ENCODE measurements around the gene RASSF7. TPM values are rescaled to one million over a fixed set of nuclear protein-coding genes. Genes with fewer than 3 reads are reported as not detected.
A peak's percentile ranks its signal among the peaks of the same experiment; 100 is the strongest.

RASSF7 gene
- total RNA-seq, 2 experiments from 2014 or later, result 15.1 to 18.0 TPM

- Histone ChIP-seq H3K9me2 (ENCODE audit: insufficient read depth, low read length) (no peaks in the 10 kb centered on the region), H3K36me3 (ENCODE audit: insufficient read depth, low read length) (no peaks in the 10 kb centered on the region), H3K9me3 (ENCODE audit: low read length) (no peaks in the 10 kb centered on the region), H3K79me2 (ENCODE audit: insufficient read depth, low read depth, low read length) (no peaks in the 10 kb centered on the region), H3K4me2 (ENCODE audit: low read length) (peak overlapping the region; percentile 97), H2AFZ (ENCODE audit: low read length) (no peak overlapping the region), H3K4me1 (ENCODE audit: insufficient read depth, low read length, poor library complexity, severe bottlenecking) (peaks cover 18% of the 10 kb centered on the region), H4K20me1 (ENCODE audit: insufficient read depth, low read length) (no peaks in the 10 kb centered on the region), H3K4me3 (ENCODE audit: low read depth, low read length, poor library complexity, severe bottlenecking) (peak overlapping the region; percentile 86), H3K27ac (ENCODE audit: low read depth, low read length, poor library complexity, severe bottlenecking) (no peak overlapping the region)
- ChIA-PET POLR2A (interaction anchor here (0.5 to 1.0 kb wide), 2 partner anchors 13 to 206 kb away, joined by 3 read pairs; no protein-coding TSS in a partner anchor), CTCF (ENCODE audit: unreplicated experiment) (interaction anchor here (0.5 kb wide), 2 partner anchors 160 to 162 kb away, joined by 4 to 12 read pairs; no protein-coding TSS in a partner anchor)
- DNase-seq (ENCODE audit: low spot score), result no peak
- BruUV-seq (replicated peaks), result no TSS peak
- intact Hi-C loops (cut with micrococcal nuclease; ENCODE audit: unreplicated experiment), result no loop called here
- no peak for TF ChIP-seq EZH2phosphoT487 (IDR thresholded peaks at IDR 0.05; ENCODE audit: borderline replicate concordance, low read depth, low read length)
- TF ChIP-seq CTCF (conservative IDR thresholded peaks at IDR 0.05; ENCODE audit: low read length), result no peak
Measured at GRCh38 chr11:562046-562645, 1.4 kb downstream of the RASSF7 start.

- no peak overlapping the region for H3K27ac ChIP-seq (ENCODE audit: low read depth, low read length, poor library complexity, severe bottlenecking)
- H4K20me1 ChIP-seq (ENCODE audit: insufficient read depth, low read length), result no peaks in the 10 kb centered on the region
- no peak for TF ChIP-seq CTCF (conservative IDR thresholded peaks at IDR 0.05; ENCODE audit: low read length)
- no peak for TF ChIP-seq EZH2phosphoT487 (IDR thresholded peaks at IDR 0.05; ENCODE audit: borderline replicate concordance, low read depth, low read length)
- BruUV-seq (replicated peaks), result no TSS peak
- ChIA-PET CTCF (ENCODE audit: unreplicated experiment) (no interaction called here), POLR2A (no interaction called here)
- no peaks in the 10 kb centered on the region for H3K9me3 ChIP-seq (ENCODE audit: low read length)
- H3K36me3 ChIP-seq (ENCODE audit: insufficient read depth, low read length), result no peaks in the 10 kb centered on the region
- H3K79me2 ChIP-seq (ENCODE audit: insufficient read depth, low read depth, low read length), result no peaks in the 10 kb centered on the region
- H3K4me3 ChIP-seq (ENCODE audit: low read depth, low read length, poor library complexity, severe bottlenecking), result no peak overlapping the region
- H3K4me2 ChIP-seq (ENCODE audit: low read length), result no peak overlapping the region
- H3K9me2 ChIP-seq (ENCODE audit: insufficient read depth, low read length), result no peaks in the 10 kb centered on the region
- intact Hi-C loops (cut with micrococcal nuclease; ENCODE audit: unreplicated experiment), result no loop called here
- no peak for DNase-seq (ENCODE audit: low spot score)
- H2AFZ ChIP-seq (ENCODE audit: low read length), result no peak overlapping the region
- H3K4me1 ChIP-seq (ENCODE audit: insufficient read depth, low read length, poor library complexity, severe bottlenecking), result peaks cover 27% of the 10 kb centered on the region
Measured at GRCh38 chr11:563066-563811, 2.5 kb downstream of the RASSF7 start.

Measured in OCI-LY7 (cell line).